IPS DF 6.9 (cell line): ENCODE data around the gene LTC4S.

ENCODE experiments used
- DNase-seq: peaks from one replicate; pipeline ENCODE4 v3.0.0-alpha.2; 2013; ENCODE audit warnings: low read depth, low spot score
- H3K27ac ChIP-seq: one replicate; pipeline ENCODE4 v1.5.1; 2013; ENCODE audit warnings: low read length, control low read depth
- H3K27me3 ChIP-seq: 2 replicates; pipeline ENCODE4 v1.6.1; 2013; ENCODE audit warnings: mild to moderate bottlenecking, low read length; ENCODE audit not compliant: control insufficient read depth, insufficient read depth
- H3K36me3 ChIP-seq: 2 replicates; pipeline ENCODE4 v1.6.1; 2013; ENCODE audit warnings: low read length; ENCODE audit not compliant: control insufficient read depth, insufficient read depth
- H3K4me1 ChIP-seq: 2 replicates; pipeline ENCODE4 v1.6.1; 2013; ENCODE audit warnings: low read length; ENCODE audit not compliant: control insufficient read depth, insufficient read depth
- H3K4me3 ChIP-seq: 2 replicates; pipeline ENCODE4 v1.5.1; 2013; ENCODE audit warnings: mild to moderate bottlenecking, low read length
- H3K9me3 ChIP-seq: 2 replicates; pipeline ENCODE4 v1.6.1; 2013; ENCODE audit warnings: low read length, inconsistent platforms; ENCODE audit not compliant: control insufficient read depth, insufficient read depth
- WGBS: extraction: QIAGEN DNeasy Blood & Tissue Kit; methylation state at CpG from one replicate; pipeline ENCODE4 v1.1.7; 2013; ENCODE audit warnings: mixed read lengths, missing lambda C conversion rate; ENCODE audit not compliant: insufficient read length, insufficient coverage; 5-methylcytosine and 5-hydroxymethylcytosine counted together

LTC4S gene

DNA sequence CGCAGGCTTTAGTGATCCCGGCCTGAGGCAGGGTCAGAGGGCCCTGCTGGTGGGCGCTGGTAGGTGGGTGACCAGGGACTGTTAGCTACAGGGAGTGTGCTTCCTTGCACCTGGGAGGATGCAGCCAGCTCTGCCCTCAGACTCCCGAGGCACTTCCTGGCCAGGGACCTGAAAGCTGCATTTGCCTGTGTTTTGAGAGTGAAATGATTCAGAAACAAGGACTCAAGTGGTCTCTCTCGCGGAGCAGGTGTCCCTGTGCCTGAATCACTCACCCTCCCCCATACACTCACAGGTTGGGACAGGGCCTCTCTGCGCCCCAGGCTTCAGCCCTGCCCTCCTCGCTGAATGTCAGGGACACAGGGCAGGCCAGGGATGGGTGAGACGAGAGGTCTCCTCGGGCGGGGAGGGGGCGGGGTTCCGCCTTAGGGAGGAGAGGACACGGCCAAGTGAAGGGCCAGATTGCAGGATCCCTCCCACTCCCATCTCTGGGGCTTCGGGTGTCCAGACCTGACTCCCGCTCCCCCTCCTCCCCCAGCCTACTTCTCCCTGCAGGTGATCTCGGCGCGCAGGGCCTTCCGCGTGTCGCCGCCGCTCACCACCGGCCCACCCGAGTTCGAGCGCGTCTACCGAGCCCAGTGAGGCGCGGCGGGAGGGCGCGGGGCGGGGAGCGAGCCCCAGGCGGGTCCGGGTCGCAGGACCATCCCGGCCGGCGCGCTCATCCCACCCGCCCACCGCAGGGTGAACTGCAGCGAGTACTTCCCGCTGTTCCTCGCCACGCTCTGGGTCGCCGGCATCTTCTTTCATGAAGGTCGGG is 1.5 kb downstream of the LTC4S start:
- no CpG with 5 or more reads among the region's 53 CpGs for WGBS
- no peaks in the 10 kb centered on the region for H3K27me3 ChIP-seq
- no peak overlapping the region for H3K27ac ChIP-seq
- peaks cover 3% of the 10 kb centered on the region; the same call in 1 of the 2 replicates for H3K4me1 ChIP-seq
- DNase-seq: no peak
- peaks cover 23% of the 10 kb centered on the region for H3K36me3 ChIP-seq
- no peaks in the 10 kb centered on the region for H3K9me3 ChIP-seq
- H3K4me3 ChIP-seq: peak overlapping the region; percentile 77; the same call in 1 of the 2 replicates

DNA sequence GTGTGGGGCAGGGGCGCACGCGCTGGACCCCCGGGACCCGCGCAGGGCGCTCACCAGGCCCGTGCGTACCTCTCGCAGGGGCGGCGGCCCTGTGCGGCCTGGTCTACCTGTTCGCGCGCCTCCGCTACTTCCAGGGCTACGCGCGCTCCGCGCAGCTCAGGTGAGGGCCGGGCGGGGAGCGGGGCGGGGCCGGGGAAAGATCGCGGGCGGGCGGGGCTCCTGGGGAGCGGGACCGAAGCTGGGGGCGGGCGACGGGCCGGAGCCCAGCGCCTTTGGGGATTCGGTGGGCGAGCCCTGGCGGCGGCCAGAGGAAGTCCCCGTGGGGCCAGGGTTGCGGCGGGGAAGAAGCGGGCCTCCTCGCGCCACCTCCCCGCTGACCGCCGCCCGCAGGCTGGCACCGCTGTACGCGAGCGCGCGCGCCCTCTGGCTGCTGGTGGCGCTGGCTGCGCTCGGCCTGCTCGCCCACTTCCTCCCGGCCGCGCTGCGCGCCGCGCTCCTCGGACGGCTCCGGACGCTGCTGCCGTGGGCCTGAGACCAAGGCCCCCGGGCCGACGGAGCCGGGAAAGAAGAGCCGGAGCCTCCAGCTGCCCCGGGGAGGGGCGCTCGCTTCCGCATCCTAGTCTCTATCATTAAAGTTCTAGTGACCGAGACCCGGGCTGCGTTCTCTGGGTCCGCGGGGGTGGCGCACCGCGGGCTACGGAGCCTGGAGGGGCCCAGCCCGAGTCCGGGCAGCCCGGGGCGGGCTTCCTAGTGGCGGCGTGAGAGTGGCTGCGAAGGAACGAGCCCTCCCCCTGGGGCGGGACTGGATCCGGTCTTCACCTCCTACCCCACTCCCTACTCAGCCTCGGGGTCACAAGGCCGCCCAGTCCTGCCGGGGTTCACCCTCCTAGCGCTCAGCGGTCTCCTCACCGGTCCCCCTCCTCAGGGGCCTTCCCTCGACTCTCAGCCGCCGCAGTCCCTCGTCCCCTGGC is 2.4 kb downstream of the LTC4S start:
- no peak for DNase-seq
- Histone ChIP-seq H3K9me3 (no peaks in the 10 kb centered on the region), H3K4me3 (peak overlapping the region; percentile 77; the same call in 1 of the 2 replicates), H3K27me3 (no peaks in the 10 kb centered on the region), H3K4me1 (peaks cover 3% of the 10 kb centered on the region; the same call in 1 of the 2 replicates), H3K36me3 (peaks cover 23% of the 10 kb centered on the region), H3K27ac (no peak overlapping the region)
- no CpG with 5 or more reads among the region's 113 CpGs for WGBS

GRCh38 chr5:179796877-179797608 is 3.3 kb downstream of the LTC4S start:
- Histone ChIP-seq H3K9me3 (no peaks in the 10 kb centered on the region), H3K4me1 (peaks cover 6% of the 10 kb centered on the region), H3K36me3 (peaks cover 26% of the 10 kb centered on the region), H3K27me3 (no peaks in the 10 kb centered on the region), H3K4me3 (no peak overlapping the region), H3K27ac (no peak overlapping the region)
- DNase-seq: no peak
- WGBS: no CpG with 5 or more reads among the region's 21 CpGs

DNA sequence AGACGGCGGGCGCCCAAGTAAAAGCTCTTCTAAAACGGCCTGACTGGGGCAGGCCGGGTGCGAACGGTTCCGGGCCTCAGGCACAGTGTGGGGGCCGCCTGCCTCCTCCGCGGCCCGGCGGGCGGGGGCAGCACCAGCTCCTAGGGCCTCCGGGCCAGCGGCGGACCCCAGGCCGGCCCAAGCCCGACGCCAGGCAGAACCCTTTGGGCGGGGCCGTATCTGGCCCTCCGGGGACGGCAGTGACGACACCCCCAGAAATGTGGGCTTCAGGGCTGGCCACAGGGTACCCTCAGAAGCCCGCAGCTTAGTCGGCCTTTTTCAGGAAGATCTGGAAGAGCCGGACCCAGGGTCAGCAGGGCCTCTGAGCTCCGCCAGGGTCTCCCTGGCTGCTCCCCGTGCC is 4.0 kb downstream of the LTC4S start:
- Histone ChIP-seq H3K36me3 (peaks cover 26% of the 10 kb centered on the region), H3K27ac (no peak overlapping the region)
- no peak for DNase-seq

DNA sequence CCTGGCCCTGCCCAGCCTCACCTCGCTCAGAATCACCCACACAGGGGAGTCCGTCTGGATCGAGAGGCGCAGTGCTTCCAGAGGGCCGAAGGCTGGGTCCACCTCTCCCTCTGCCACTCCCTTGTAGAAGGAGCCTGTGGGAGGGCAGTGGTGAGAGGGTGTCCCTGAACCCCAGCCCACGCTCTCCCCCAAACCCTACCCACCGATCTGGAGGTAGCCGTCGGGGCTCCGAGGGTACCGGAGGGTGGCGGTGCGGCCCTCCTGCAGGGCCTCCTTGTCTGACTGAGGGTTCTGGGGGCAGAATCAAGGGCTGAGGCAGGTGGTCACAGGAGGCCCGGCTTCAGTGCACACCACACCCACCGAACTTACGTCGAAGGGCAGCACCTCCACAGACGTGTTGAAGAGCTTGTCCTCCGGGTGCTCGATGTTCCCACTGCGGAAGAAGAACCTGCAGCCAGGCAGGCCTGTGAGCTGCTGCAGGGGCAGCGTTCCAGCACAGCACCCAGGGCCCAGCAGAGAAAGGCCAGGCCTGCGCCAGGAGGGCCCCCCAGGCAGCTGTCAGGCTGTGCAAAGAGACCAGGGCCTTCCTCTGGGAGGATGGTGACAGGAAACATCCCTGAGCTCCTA is 4.5 kb downstream of the LTC4S start:
- Histone ChIP-seq H3K4me3 (no peak overlapping the region), H3K4me1 (peaks cover 8% of the 10 kb centered on the region), H3K36me3 (peaks cover 26% of the 10 kb centered on the region), H3K27me3 (no peaks in the 10 kb centered on the region), H3K27ac (no peak overlapping the region), H3K9me3 (no peaks in the 10 kb centered on the region)
- no peak for DNase-seq
- WGBS: no CpG with 5 or more reads among the region's 23 CpGs

More for the DNA sequence above, 4.0 kb downstream of the LTC4S start:
- Histone ChIP-seq H3K9me3 (no peaks in the 10 kb centered on the region), H3K4me1 (peaks cover 6% of the 10 kb centered on the region), H3K27me3 (no peaks in the 10 kb centered on the region), H3K4me3 (no peak overlapping the region)
- WGBS: no CpG with 5 or more reads among the region's 30 CpGs

- Histone ChIP-seq H3K36me3 (peaks cover 26% of the 10 kb centered on the region), H3K27ac (no peak overlapping the region), H3K27me3 (no peaks in the 10 kb centered on the region), H3K4me1 (peaks cover 11% of the 10 kb centered on the region), H3K9me3 (no peaks in the 10 kb centered on the region), H3K4me3 (no peak overlapping the region)
- WGBS: no CpG with 5 or more reads among the region's 36 CpGs
- DNase-seq: no peak
Observed at GRCh38 chr5:179798771-179799643, 5.2 kb downstream of the LTC4S start.

GRCh38 chr5:179799644-179799973 is 5.8 kb downstream of the LTC4S start:
- peaks cover 11% of the 10 kb centered on the region for H3K4me1 ChIP-seq
- DNase-seq: no peak
- no peaks in the 10 kb centered on the region for H3K27me3 ChIP-seq
- H3K27ac ChIP-seq: no peak overlapping the region
- H3K36me3 ChIP-seq: peaks cover 26% of the 10 kb centered on the region
- no CpG with 5 or more reads among the region's 5 CpGs for WGBS
- H3K4me3 ChIP-seq: no peak overlapping the region
- no peaks in the 10 kb centered on the region for H3K9me3 ChIP-seq

DNA sequence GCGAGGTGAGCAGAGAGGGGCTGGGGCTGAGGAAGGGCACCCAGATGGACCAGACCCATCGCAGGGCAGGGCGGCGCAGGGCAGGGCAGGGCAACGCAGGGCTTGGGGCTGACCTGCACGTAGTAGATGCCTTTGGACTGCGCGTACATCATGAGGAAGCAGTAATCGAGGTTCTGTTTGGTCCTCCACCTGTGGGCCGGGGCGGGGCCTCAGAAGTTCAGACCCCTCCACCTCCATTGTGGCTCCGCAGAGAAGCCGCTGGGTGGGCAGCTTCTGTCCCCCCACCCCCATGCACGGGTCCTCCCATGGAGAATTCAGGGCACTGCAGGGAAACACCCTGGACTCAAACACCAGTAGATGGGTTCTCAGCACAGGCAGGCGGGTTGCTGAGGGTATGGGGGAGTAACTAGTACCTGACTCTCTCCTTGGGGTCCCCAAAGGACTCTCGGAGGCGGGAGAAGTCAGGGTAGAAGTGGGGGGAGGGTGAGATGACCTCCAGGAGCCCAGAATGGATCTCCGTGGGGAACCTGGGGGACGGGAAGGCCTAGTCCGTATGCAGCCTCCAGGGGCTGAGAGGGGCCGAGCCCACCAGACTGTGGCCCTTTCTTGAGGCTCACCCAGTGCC is 6.4 kb downstream of the LTC4S start:
- WGBS: no CpG with 5 or more reads among the region's 21 CpGs
- Histone ChIP-seq H3K27ac (no peak overlapping the region), H3K4me1 (peaks cover 15% of the 10 kb centered on the region), H3K4me3 (no peak overlapping the region), H3K27me3 (no peaks in the 10 kb centered on the region), H3K36me3 (peaks cover 26% of the 10 kb centered on the region), H3K9me3 (no peaks in the 10 kb centered on the region)
- DNase-seq: no peak

GRCh38 chr5:179800696-179801201 is 7.0 kb downstream of the LTC4S start:
- DNase-seq: no peak
- peaks cover 26% of the 10 kb centered on the region for H3K36me3 ChIP-seq

More at GRCh38 chr5:179800696-179801201, 7.0 kb downstream of the LTC4S start:
- no peak overlapping the region for H3K27ac ChIP-seq
- no peaks in the 10 kb centered on the region for H3K27me3 ChIP-seq
- WGBS: no CpG with 5 or more reads among the region's 12 CpGs
- H3K9me3 ChIP-seq: no peaks in the 10 kb centered on the region
- H3K4me3 ChIP-seq: no peak overlapping the region
- peaks cover 15% of the 10 kb centered on the region for H3K4me1 ChIP-seq
